IPS-20b (cell line): ENCODE data around the gene SYNDIG1.

Source experiments
- H3K27ac ChIP-seq: one replicate; pipeline ENCODE4 v1.5.1; 2013; ENCODE audit warnings: low read length
- H3K27me3 ChIP-seq: 2 replicates; pipeline ENCODE4 v1.6.1; 2013; ENCODE audit warnings: mild to moderate bottlenecking, low read length, inconsistent platforms; ENCODE audit not compliant: insufficient read depth
- H3K36me3 ChIP-seq: 2 replicates; pipeline ENCODE4 v1.6.1; 2013; ENCODE audit warnings: low read depth, mild to moderate bottlenecking, inconsistent platforms, low read length, moderate library complexity; ENCODE audit not compliant: insufficient read depth
- H3K4me1 ChIP-seq: 2 replicates; pipeline ENCODE4 v1.6.1; 2013; ENCODE audit warnings: mild to moderate bottlenecking, control low read depth, inconsistent platforms, low read length, moderate library complexity; ENCODE audit not compliant: insufficient read depth
- H3K4me3 ChIP-seq: 2 replicates; pipeline ENCODE4 v1.5.1; 2013; ENCODE audit warnings: mild to moderate bottlenecking, low read length, inconsistent platforms
- H3K9ac ChIP-seq: 2 replicates; pipeline ENCODE4 v1.6.1; 2013; ENCODE audit warnings: low read depth, mild to moderate bottlenecking, inconsistent platforms, low read length, moderate library complexity
- H3K9me3 ChIP-seq: 2 replicates; pipeline ENCODE4 v1.6.1; 2013; ENCODE audit warnings: mild to moderate bottlenecking, low read depth, low read length, inconsistent platforms; ENCODE audit not compliant: insufficient read depth

SYNDIG1 gene

DNA sequence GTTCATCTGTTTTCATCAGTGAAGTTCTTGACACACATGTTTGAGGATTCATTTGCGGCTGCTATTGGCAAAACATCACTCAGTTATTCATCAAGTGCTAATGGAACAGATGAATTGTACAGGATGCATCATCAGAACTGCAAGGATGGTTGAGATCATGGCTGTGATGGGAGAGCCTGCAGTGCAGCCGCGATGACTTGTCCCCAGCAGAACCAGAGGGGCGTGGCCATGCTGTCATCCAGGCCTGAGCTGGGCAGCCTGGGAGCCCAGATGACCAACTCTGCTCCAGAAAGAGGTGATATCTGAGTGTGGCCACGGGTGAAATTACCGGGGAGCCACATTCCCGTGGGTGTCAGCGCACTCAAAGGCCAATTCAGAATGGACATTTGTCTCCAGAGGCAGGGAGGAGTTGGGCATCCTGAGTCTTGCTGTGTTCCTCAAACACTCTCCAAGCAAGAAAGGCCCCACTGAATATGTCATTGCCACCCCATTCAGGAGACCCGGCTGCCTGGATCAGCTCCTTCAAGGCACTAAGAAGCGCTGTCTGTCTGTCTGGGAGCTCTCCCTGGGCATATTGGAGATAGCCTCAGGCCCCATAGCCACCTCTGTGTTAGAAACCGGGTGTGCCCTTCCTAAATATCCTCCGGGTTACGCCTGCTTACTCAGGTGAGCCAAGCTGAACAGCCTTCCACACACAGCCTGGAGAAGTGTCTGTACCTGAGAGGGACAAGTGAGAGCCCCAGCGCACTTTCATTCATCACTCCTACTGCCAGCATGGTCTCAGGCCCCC lies 66.7 kb downstream of the SYNDIG1 start:
- Histone ChIP-seq H3K27me3 (no peaks in the 10 kb centered on the region), H3K9me3 (no peaks in the 10 kb centered on the region)

DNA sequence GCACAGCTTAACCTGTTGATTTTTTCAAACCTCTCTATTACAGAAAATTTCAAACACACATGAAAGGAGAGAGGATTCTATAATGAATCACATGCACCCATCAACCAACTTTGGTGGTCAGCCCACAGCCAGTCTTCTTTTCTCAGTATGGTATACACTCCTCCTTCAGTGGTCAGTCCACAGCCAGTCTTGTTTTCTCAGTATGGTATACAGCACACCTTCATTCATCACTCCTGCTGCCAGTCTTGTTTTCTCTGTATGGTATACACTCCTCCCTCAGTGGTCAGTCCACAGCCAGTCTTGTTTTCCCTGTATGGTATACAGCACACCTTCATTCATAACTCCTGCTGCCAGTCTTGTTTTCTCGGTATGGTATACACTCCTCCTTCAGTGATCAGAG lies 67.8 kb downstream of the SYNDIG1 start:
- Histone ChIP-seq H3K9ac (no peak overlapping the region), H3K4me3 (no peak overlapping the region), H3K9me3 (no peaks in the 10 kb centered on the region), H3K27me3 (no peaks in the 10 kb centered on the region), H3K4me1 (no peaks in the 10 kb centered on the region), H3K27ac (no peak overlapping the region), H3K36me3 (no peaks in the 10 kb centered on the region; the same call in 1 of the 2 replicates)

More for the DNA sequence above, 66.7 kb downstream of the SYNDIG1 start:
- Histone ChIP-seq H3K36me3 (no peaks in the 10 kb centered on the region; the same call in 1 of the 2 replicates), H3K27ac (no peak overlapping the region), H3K9ac (no peak overlapping the region), H3K4me3 (no peak overlapping the region), H3K4me1 (no peaks in the 10 kb centered on the region)

DNA sequence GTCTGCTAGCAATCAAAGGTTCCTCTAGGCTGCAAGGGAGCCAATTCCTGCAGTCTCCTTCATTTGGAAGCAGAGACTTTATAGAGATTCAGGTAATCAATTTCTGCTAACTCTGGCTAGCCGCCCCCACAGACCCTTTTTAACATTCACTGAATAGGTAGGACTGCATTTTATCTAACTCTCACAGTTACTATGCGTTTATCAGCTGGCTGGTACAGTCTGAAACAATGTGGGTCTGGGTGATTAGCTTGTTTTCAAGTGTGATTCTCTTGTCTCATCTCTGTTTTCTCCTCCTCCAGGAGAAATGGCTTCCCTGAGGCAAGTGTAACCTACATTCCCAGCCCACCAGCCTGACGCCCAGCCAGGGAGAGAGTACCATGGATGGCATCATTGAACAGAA lies 73.3 kb downstream of the SYNDIG1 start:
- Histone ChIP-seq H3K36me3 (peaks cover 15% of the 10 kb centered on the region), H3K4me3 (no peak overlapping the region), H3K9me3 (no peaks in the 10 kb centered on the region), H3K27me3 (no peaks in the 10 kb centered on the region), H3K27ac (no peak overlapping the region), H3K4me1 (no peaks in the 10 kb centered on the region), H3K9ac (no peak overlapping the region)

DNA sequence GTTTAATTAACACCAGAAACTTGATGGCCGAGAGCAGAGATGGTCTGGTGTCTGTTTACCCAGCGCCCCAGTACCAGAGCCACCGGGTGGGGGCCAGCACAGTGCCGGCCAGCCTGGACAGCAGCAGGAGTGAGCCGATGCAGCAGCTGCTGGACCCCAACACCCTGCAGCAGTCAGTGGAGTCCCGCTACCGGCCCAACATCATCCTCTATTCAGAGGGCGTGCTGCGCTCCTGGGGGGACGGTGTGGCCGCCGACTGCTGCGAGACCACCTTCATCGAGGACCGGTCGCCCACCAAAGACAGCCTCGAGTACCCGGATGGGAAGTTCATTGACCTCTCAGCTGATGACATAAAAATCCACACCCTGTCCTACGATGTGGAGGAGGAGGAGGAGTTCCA lies 73.7 kb downstream of the SYNDIG1 start:
- Histone ChIP-seq H3K9me3 (no peaks in the 10 kb centered on the region), H3K4me3 (no peak overlapping the region), H3K4me1 (no peaks in the 10 kb centered on the region), H3K27me3 (no peaks in the 10 kb centered on the region), H3K27ac (no peak overlapping the region), H3K36me3 (peaks cover 15% of the 10 kb centered on the region), H3K9ac (no peak overlapping the region)

DNA sequence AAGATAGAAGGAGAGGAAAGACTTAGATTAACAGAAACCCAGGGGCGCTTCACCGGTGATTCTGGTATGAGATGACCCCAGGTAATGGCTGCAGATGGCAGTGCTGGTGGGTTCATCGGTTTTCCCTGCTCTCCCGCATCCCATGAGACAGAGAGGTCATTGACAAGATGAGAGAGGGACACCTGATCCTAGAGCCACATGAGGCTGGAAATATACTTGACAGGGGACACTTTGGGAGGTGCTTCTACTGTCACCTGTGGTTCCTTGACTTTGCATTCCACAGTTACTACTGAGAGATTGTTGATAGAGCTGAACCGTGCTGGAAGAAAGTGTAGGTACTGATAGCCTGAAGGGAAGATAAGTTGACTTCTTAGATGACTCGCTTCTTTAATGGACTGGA lies 74.3 kb downstream of the SYNDIG1 start:
- Histone ChIP-seq H3K9me3 (no peaks in the 10 kb centered on the region), H3K9ac (no peak overlapping the region), H3K27ac (no peak overlapping the region), H3K27me3 (no peaks in the 10 kb centered on the region), H3K4me3 (no peak overlapping the region), H3K4me1 (no peaks in the 10 kb centered on the region), H3K36me3 (peaks cover 15% of the 10 kb centered on the region)

DNA sequence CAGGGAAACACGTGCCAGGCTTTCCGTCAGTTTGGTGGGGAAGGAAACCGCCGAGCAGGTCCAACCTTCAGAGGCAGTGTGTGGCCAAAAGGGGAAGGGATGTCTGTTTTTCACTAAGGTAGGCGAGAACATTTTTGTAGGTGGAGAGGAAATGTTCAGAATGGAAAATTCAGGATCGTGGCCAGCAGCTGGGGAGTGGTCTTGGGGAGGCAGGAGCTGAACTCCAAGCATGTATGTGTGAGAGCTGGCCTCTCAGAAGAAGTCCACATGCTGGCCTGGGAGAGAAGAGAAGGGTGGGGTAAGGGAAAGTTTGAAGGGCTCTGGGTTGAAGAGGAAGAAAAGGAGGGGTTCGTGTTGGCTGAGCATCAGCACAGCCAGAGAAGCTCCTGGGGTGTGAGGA lies 74.9 kb downstream of the SYNDIG1 start:
- no peak overlapping the region for H3K27ac ChIP-seq
- H3K9ac ChIP-seq: no peak overlapping the region
- no peaks in the 10 kb centered on the region for H3K9me3 ChIP-seq
- H3K4me1 ChIP-seq: no peaks in the 10 kb centered on the region
- H3K27me3 ChIP-seq: no peaks in the 10 kb centered on the region
- H3K4me3 ChIP-seq: no peak overlapping the region
- H3K36me3 ChIP-seq: peaks cover 15% of the 10 kb centered on the region

DNA sequence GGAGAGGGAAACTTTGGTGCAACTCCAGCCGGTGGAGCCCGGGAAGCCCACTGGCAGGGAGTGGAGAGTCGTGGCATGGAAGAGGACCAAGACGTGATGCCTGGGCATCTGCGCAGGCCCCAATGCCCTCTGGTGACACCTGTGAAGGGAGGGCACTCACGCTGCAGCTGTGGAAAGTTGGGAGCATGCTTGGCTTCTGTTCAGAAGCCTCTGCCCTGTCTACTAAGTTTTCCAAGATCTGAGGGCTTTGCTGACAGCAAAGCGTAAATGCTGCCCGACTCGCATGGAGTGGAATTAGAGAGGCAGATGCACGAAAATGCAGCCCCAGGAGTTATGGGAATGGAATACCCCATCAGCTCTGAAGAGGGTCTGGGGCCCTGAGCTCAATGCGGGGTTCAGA lies 75.7 kb downstream of the SYNDIG1 start:
- no peaks in the 10 kb centered on the region for H3K9me3 ChIP-seq
- H3K27me3 ChIP-seq: no peaks in the 10 kb centered on the region
- H3K36me3 ChIP-seq: peaks cover 15% of the 10 kb centered on the region
- no peaks in the 10 kb centered on the region for H3K4me1 ChIP-seq
- no peak overlapping the region for H3K27ac ChIP-seq
- no peak overlapping the region for H3K9ac ChIP-seq
- H3K4me3 ChIP-seq: no peak overlapping the region

DNA sequence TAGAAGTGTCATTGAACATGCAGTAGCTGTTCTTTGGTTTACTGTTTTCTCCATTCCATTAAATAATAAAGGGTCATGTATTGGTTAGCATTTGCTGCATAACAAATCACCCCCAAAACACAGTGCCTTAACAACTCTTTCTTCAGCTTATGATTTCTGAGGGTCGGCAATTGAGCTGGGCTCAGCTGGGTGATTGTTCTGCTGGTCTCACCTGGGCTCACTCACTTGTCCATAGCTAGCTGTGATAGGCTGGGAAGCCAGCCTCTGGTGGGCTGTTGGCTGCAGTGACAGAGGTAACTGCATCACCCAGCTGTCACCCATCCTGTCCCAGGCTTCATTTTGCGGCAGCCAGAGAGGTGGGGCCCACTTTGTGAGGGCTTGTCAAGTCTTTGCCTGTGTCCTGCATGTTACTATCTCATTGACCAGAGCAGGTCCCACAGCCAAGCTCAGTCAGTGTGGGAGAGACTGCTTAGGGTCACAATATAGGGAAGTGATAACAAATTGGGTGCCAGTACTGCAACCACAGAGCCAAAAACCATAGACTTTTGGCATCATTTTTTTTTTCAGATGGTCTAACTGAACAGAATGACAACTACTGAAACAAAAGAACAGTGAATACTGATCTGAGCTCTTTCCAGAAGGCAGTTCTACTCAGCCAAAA lies 76.9 kb downstream of the SYNDIG1 start:
- H3K27ac ChIP-seq: no peak overlapping the region
- H3K4me1 ChIP-seq: no peaks in the 10 kb centered on the region
- H3K9ac ChIP-seq: no peak overlapping the region
- H3K4me3 ChIP-seq: no peak overlapping the region
- no peaks in the 10 kb centered on the region for H3K9me3 ChIP-seq
- H3K27me3 ChIP-seq: no peaks in the 10 kb centered on the region
- H3K36me3 ChIP-seq: peaks cover 15% of the 10 kb centered on the region

DNA sequence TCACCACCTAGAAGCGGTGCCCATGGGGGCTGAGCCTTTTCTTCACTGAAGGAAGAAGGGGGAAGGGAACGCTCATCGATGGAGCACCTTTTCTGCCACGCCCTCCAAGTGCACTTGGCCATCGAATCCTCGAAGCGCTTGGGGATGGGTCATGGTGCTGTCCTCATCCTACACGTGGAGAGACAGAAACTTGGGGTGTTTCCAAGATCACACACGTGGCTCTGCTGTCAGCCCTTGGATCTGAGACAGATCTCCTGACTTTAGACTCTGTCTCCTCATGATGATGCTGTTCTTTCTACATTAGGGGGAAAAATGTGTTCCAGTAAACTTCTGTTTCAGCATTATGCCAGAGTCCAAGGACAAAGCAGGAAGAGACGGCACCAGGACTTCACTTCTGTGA lies 78.5 kb downstream of the SYNDIG1 start:
- H3K9me3 ChIP-seq: no peaks in the 10 kb centered on the region

DNA sequence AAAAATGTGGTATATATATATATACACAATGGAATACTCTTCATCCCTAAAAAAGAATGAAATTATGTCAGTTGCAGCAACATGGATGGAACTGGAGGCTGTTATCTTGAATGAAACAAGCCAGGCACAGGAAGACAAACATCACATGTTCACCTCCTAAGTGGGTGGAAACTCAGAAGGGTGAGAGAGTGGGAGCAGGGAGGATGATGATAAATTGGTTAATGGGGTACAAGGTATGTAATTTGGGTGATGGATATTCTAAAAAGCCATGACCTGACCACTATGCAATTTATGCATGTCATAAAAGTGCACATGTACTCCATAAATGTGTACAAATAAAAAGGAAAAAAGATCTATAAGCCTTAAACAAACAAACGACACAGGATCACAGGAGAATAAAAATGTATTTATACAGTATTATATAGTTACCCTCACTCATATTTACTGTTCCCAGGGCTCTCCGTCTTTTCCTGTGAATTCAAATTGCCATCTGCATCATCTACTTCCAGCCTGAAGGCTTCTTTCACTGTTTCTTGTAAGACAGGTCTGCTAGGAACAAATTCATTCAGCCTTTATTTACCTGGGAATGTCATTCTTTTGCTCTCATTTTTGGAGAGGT lies 89.8 kb downstream of the SYNDIG1 start:
- Histone ChIP-seq H3K27ac (no peak overlapping the region), H3K9ac (no peak overlapping the region), H3K36me3 (0 out of 2 replicates have a peak, but pooled peaks cover 7% of the 10 kb centered on the region), H3K4me3 (no peak overlapping the region), H3K27me3 (no peaks in the 10 kb centered on the region), H3K9me3 (peaks cover 17% of the 10 kb centered on the region), H3K4me1 (no peaks in the 10 kb centered on the region; the same call in 1 of the 2 replicates)

More for the DNA sequence above, 78.5 kb downstream of the SYNDIG1 start:
- Histone ChIP-seq H3K27ac (no peak overlapping the region), H3K4me3 (no peak overlapping the region), H3K9ac (no peak overlapping the region), H3K36me3 (peaks cover 15% of the 10 kb centered on the region), H3K4me1 (no peaks in the 10 kb centered on the region), H3K27me3 (no peaks in the 10 kb centered on the region)

DNA sequence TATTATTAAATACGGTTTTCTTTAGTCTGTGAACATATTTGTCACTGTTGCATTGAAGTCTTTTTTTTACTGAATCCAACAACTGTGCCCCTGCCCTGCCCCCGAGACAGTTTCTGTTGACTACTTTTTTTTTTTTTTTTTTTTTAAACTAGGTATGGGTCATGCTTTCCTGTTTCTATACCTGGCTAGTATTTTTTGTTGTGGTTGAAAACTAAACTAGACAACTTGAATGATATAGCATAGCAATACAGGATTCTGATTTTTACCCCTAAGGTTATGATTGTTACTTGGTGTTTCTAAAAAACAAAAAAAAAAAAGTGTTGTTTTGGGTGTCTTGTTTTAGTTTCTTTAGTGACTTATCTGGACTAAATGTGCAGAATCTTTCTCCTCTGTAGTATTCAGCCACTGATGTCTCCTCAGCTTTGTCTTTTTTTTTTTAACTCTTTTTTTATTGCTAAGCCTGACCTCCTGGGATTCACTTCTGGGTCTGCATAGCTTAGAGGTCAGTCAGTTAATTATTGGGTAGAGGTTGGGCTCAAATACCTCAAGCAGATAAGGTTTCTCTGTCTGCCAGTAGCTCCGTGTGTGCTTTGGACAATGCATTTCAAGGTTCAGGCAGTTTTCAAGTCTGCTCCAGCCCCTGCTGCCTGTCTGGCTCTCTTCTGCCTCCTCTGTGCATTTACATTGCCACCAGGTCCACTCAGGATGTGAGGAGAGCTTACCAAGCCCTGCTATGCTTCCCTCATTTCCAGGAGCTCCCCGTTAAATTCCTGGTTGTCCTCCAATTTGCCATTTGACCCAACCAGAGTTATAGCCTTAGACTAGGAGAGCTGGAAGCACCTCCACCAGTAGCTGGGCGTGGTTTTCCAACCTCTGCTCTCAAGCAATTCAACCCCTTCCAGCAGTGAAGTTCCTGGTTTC lies 91.4 kb downstream of the SYNDIG1 start:
- Histone ChIP-seq H3K9ac (no peak overlapping the region), H3K27ac (no peak overlapping the region), H3K9me3 (peaks cover 17% of the 10 kb centered on the region), H3K27me3 (no peaks in the 10 kb centered on the region), H3K4me3 (no peak overlapping the region), H3K4me1 (no peaks in the 10 kb centered on the region; the same call in 1 of the 2 replicates), H3K36me3 (0 out of 2 replicates have a peak, but pooled peaks cover 7% of the 10 kb centered on the region)
